ENCODE results near the gene SMURF1.

Gene SMURF1

GRCh38 chr7:99013266-99014112 is 130.4 kb downstream of the SMURF1 start:
- TF ChIP-seq CTCF (IDR thresholded peaks at IDR 0.05; ENCODE audit: control insufficient read depth, extremely low read depth, insufficient read depth), result no peak
- DNase-seq (ENCODE audit: low read depth), result no peak
- no peak overlapping the region for H3K4me3 ChIP-seq (ENCODE audit: low read depth, low read length)

GRCh38 chr7:99012722-99013121 is 131.2 kb downstream of the SMURF1 start:
- H3K4me3 ChIP-seq (ENCODE audit: low read depth, low read length), result no peak overlapping the region
- no peak for TF ChIP-seq CTCF (IDR thresholded peaks at IDR 0.05; ENCODE audit: control insufficient read depth, extremely low read depth, insufficient read depth)
- no peak for DNase-seq (ENCODE audit: low read depth)

- no peak for TF ChIP-seq CTCF (IDR thresholded peaks at IDR 0.05; ENCODE audit: control insufficient read depth, extremely low read depth, insufficient read depth)
- no peak overlapping the region for H3K4me3 ChIP-seq (ENCODE audit: low read depth, low read length)
- no peak for DNase-seq (ENCODE audit: low read depth)
Observed at GRCh38 chr7:99011706-99012404, 132.1 kb downstream of the SMURF1 start.

- DNase-seq (ENCODE audit: low read depth), result no peak
- H3K4me3 ChIP-seq (ENCODE audit: low read depth, low read length), result no peak overlapping the region
- no peak for TF ChIP-seq CTCF (IDR thresholded peaks at IDR 0.05; ENCODE audit: control insufficient read depth, extremely low read depth, insufficient read depth)
Observed at GRCh38 chr7:99011341-99011705, 132.6 kb downstream of the SMURF1 start.

GRCh38 chr7:99010281-99010680 is 133.6 kb downstream of the SMURF1 start:
- no peak for TF ChIP-seq CTCF (IDR thresholded peaks at IDR 0.05; ENCODE audit: control insufficient read depth, extremely low read depth, insufficient read depth)
- no peak overlapping the region for H3K4me3 ChIP-seq (ENCODE audit: low read depth, low read length)
- DNase-seq (ENCODE audit: low read depth), result no peak

GRCh38 chr7:99008921-99009530 is 134.9 kb downstream of the SMURF1 start:
- H3K4me3 ChIP-seq (ENCODE audit: low read depth, low read length), result no peak overlapping the region
- no peak for TF ChIP-seq CTCF (IDR thresholded peaks at IDR 0.05; ENCODE audit: control insufficient read depth, extremely low read depth, insufficient read depth)
- no peak for DNase-seq (ENCODE audit: low read depth)

Measured in LNCaP clone FGC (cell line).